Neural progenitor cell (in vitro differentiated cells): ENCODE results near the gene PJA1. TPM values are rescaled to one million over a fixed set of nuclear protein-coding genes. Genes with fewer than 3 reads are reported as not detected.

Experiments used
- DNase-seq: peaks from one replicate; pipeline ENCODE4 v3.0.0-alpha.2; 2016; ENCODE audit warnings: low spot score
- H2AFZ ChIP-seq: fragments of 200-600 bp; sonication (generic); replicated peaks from 2 replicates; pipeline ENCODE4 v1.6.1; 2016; ENCODE audit warnings: antibody characterized with exemption
- H3F3A ChIP-seq: fragments of 200-600 bp; sonication (generic); 2 replicates; pipeline ENCODE4 v1.6.1; 2016; ENCODE audit warnings: antibody characterized with exemption, low read depth
- H3K27ac ChIP-seq: fragments of 200-600 bp; sonication (generic); 2 replicates; pipeline ENCODE4 v1.5.1; 2016; ENCODE audit warnings: mild to moderate bottlenecking
- H3K27me3 ChIP-seq: fragments of 200-600 bp; sonication (generic); 2 replicates; pipeline ENCODE4 v1.6.1; 2016; ENCODE audit warnings: mild to moderate bottlenecking, moderate library complexity
- H3K36me3 ChIP-seq: fragments of 200-600 bp; sonication (generic); 2 replicates; pipeline ENCODE4 v1.5.1; 2016
- H3K4me1 ChIP-seq: fragments of 200-600 bp; sonication (generic); 2 replicates; pipeline ENCODE4 v1.6.1; 2016; ENCODE audit warnings: mixed run types
- H3K4me2 ChIP-seq: fragments of 200-600 bp; sonication (generic); 2 replicates; pipeline ENCODE4 v1.6.1; 2016
- H3K4me3 ChIP-seq: fragments of 200-600 bp; sonication (generic); 2 replicates; pipeline ENCODE4 v1.5.1; 2016
- H3K79me2 ChIP-seq: fragments of 200-600 bp; sonication (generic); 2 replicates; pipeline ENCODE4 v1.6.1; 2016; ENCODE audit warnings: low read depth
- H3K9ac ChIP-seq: fragments of 200-600 bp; sonication (generic); 2 replicates; pipeline ENCODE4 v1.6.1; 2016
- H3K9me3 ChIP-seq: fragments of 200-600 bp; sonication (generic); 2 replicates; pipeline ENCODE4 v1.5.1; 2016; ENCODE audit warnings: low read depth
- H4K20me1 ChIP-seq: fragments of 200-600 bp; sonication (generic); 2 replicates; pipeline ENCODE4 v1.6.1; 2016; ENCODE audit warnings: low read depth
- H3K27ac Mint-ChIP-seq: 3 replicates; pipeline ENCODE4 v1.8.0; 2021; ENCODE audit warnings: mixed read lengths
- H3K27me3 Mint-ChIP-seq: 2 replicates; pipeline ENCODE4 v1.8.0; 2022; ENCODE audit warnings: low read depth, mild to moderate bottlenecking, inconsistent platforms, moderate library complexity, mixed read lengths; ENCODE audit not compliant: insufficient read depth
- H3K36me3 Mint-ChIP-seq: 3 replicates; pipeline ENCODE4 v1.8.0; 2021; ENCODE audit warnings: mixed read lengths
- H3K4me1 Mint-ChIP-seq: 3 replicates; pipeline ENCODE4 v1.8.0; 2021; ENCODE audit warnings: mixed read lengths
- H3K4me3 Mint-ChIP-seq: 3 replicates; pipeline ENCODE4 v1.8.0; 2021; ENCODE audit warnings: mild to moderate bottlenecking, moderate library complexity, mixed read lengths
- H3K9me3 Mint-ChIP-seq: 3 replicates; pipeline ENCODE4 v1.8.0; 2020; ENCODE audit warnings: mixed read lengths
- CTCF ChIP-seq: fragments of 200-600 bp; sonication (generic); IDR thresholded peaks from 2 replicates; pipeline ENCODE4 v1.5.1; 2017; ENCODE audit warnings: antibody characterized with exemption, mild to moderate bottlenecking
- EZH2 ChIP-seq: fragments of 200-600 bp; sonication (generic); IDR thresholded peaks from 2 replicates; pipeline ENCODE4 v1.6.1; 2017; ENCODE audit warnings: antibody characterized with exemption, mild to moderate bottlenecking, moderate library complexity
- EZH2phosphoT487 ChIP-seq: fragments of 200-600 bp; sonication (generic); IDR thresholded peaks from 2 replicates; pipeline ENCODE4 v1.6.1; 2017; ENCODE audit warnings: antibody characterized with exemption
- total RNA-seq: library from RNA; depleted of rRNA; stranded (reverse); fragments of >200 nt; gene quantifications from 2 replicates; pipeline ENCODE4 v1.2.3, GENCODE V29; 2015; ENCODE audit warnings: low replicate concordance

The PJA1 gene
- total RNA-seq, 1 donor from 2014 or later: 62.1 TPM

DNA sequence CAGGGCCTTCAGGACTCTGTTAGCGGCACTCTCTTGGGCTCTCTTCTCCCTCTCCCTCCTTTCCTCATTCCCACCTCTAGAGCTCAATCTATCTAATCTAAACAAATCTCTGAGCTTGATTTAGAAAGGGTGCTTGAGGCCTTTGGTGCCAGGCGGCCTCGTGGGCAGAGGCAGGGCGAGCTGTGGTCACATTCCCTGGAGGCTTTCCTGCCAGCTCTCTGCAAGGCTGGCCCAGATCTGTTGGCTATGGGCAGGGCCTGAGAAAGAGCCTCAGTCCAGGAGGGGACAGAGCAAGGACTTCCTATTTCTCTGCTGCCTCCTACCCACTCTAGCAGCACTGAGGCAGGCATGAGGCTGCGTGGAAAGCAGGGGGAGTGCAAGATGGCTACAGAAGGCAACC is 38.6 kb downstream of the PJA1 start:
- peaks cover 13% of the 10 kb centered on the region for H3K4me1 ChIP-seq
- H3K27me3 ChIP-seq: peaks cover 32% of the 10 kb centered on the region
- H3K79me2 ChIP-seq: no peaks in the 10 kb centered on the region
- H3K27ac ChIP-seq: no peak overlapping the region
- Mint-ChIP-seq H3K4me3 (no peak overlapping the region), H3K27me3 (peaks cover 6% of the 10 kb centered on the region), H3K4me1 (peaks cover 32% of the 10 kb centered on the region), H3K36me3 (no peaks in the 10 kb centered on the region), H3K27ac (no peak overlapping the region), H3K9me3 (peaks cover 7% of the 10 kb centered on the region)
- H4K20me1 ChIP-seq: no peaks in the 10 kb centered on the region
- peaks cover 3% of the 10 kb centered on the region for H3F3A ChIP-seq
- no peak for DNase-seq
- H2AFZ ChIP-seq: no peak overlapping the region
- H3K9me3 ChIP-seq: no peaks in the 10 kb centered on the region
- no peak overlapping the region for H3K4me3 ChIP-seq
- no peak for TF ChIP-seq EZH2phosphoT487
- TF ChIP-seq EZH2: no peak
- no peak for TF ChIP-seq CTCF
- no peaks in the 10 kb centered on the region for H3K36me3 ChIP-seq
- H3K9ac ChIP-seq: no peak overlapping the region
- no peak overlapping the region for H3K4me2 ChIP-seq

DNA sequence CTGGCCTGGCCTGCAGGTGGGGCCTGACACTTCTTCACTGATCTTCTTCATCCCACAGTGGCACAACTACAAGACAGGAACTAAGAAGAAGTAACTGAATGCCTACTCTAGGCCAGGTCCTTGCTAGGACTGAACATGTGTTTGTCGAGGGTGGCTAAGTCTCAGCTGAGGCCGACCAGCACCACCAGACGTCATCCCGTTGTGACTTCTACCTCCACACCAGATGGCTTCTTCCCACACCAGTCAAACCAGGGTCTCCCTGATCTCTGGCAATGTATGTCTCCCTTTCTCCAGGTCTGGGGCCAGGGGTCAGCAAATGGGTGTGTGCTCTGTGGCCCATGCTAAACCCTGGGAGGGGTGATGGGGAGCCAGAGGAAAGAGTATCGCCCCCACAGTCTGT is 40.2 kb downstream of the PJA1 start:
- H3K27ac Mint-ChIP-seq: no peak overlapping the region

DNA sequence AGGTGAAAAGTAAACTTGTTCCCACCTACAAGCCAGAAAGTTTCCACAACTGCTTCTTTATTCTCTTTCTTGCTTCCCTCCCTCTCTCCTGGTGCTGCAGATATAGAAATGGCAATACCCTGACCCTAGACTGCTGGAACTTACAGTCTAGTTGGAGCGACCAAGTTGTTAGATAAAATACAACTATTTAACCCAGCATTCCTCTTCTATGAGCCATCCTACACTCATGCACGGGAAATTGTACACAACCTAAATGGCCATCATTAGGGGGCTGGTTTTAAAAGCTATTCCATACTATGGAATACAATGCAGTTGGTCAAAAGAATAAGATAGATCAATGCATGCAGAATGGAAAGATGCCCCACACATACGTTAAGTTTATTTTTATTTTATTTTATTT is 41.1 kb downstream of the PJA1 start:
- Histone ChIP-seq H3K4me1 (peaks cover 9% of the 10 kb centered on the region), H3K36me3 (no peaks in the 10 kb centered on the region), H3K27ac (no peak overlapping the region), H4K20me1 (no peaks in the 10 kb centered on the region), H3F3A (peaks cover 3% of the 10 kb centered on the region), H2AFZ (no peak overlapping the region), H3K4me3 (no peak overlapping the region), H3K27me3 (peaks cover 18% of the 10 kb centered on the region), H3K4me2 (no peak overlapping the region), H3K9me3 (no peaks in the 10 kb centered on the region), H3K79me2 (no peaks in the 10 kb centered on the region), H3K9ac (no peak overlapping the region)
- Mint-ChIP-seq H3K4me3 (no peak overlapping the region), H3K36me3 (no peaks in the 10 kb centered on the region), H3K9me3 (peaks cover 7% of the 10 kb centered on the region), H3K27me3 (peaks cover 5% of the 10 kb centered on the region), H3K27ac (no peak overlapping the region), H3K4me1 (peaks cover 19% of the 10 kb centered on the region)
- DNase-seq: no peak
- TF ChIP-seq EZH2: no peak
- TF ChIP-seq EZH2phosphoT487: no peak
- no peak for TF ChIP-seq CTCF

More for the DNA sequence above, 40.2 kb downstream of the PJA1 start:
- Histone ChIP-seq H4K20me1 (no peaks in the 10 kb centered on the region), H3K79me2 (no peaks in the 10 kb centered on the region), H3K4me2 (no peak overlapping the region), H3K36me3 (no peaks in the 10 kb centered on the region), H2AFZ (no peak overlapping the region), H3K4me1 (peaks cover 9% of the 10 kb centered on the region), H3K9ac (no peak overlapping the region), H3K27me3 (peaks cover 28% of the 10 kb centered on the region), H3K9me3 (no peaks in the 10 kb centered on the region), H3F3A (peaks cover 3% of the 10 kb centered on the region), H3K4me3 (no peak overlapping the region), H3K27ac (no peak overlapping the region)
- Mint-ChIP-seq H3K27me3 (peaks cover 5% of the 10 kb centered on the region), H3K4me3 (no peak overlapping the region), H3K9me3 (peaks cover 7% of the 10 kb centered on the region), H3K36me3 (no peaks in the 10 kb centered on the region), H3K4me1 (peaks cover 20% of the 10 kb centered on the region)
- no peak for TF ChIP-seq EZH2
- DNase-seq: no peak

GRCh38 chrX:69123481-69123880 is 41.8 kb downstream of the PJA1 start:
- H3K4me1 Mint-ChIP-seq: peaks cover 19% of the 10 kb centered on the region

More at GRCh38 chrX:69123481-69123880, 41.8 kb downstream of the PJA1 start:
- H3K36me3 Mint-ChIP-seq: no peaks in the 10 kb centered on the region
- Histone ChIP-seq H3K4me2 (no peak overlapping the region), H3K27me3 (peaks cover 13% of the 10 kb centered on the region), H3K4me3 (no peak overlapping the region), H3K27ac (no peak overlapping the region), H4K20me1 (no peaks in the 10 kb centered on the region), H3K36me3 (no peaks in the 10 kb centered on the region), H3K4me1 (peaks cover 6% of the 10 kb centered on the region), H2AFZ (no peak overlapping the region), H3K79me2 (no peaks in the 10 kb centered on the region), H3F3A (peaks cover 3% of the 10 kb centered on the region), H3K9me3 (no peaks in the 10 kb centered on the region), H3K9ac (no peak overlapping the region)
- peaks cover 5% of the 10 kb centered on the region for H3K27me3 Mint-ChIP-seq
- no peak for DNase-seq
- H3K27ac Mint-ChIP-seq: no peak overlapping the region
- no peak overlapping the region for H3K4me3 Mint-ChIP-seq
- H3K9me3 Mint-ChIP-seq: peaks cover 7% of the 10 kb centered on the region
- TF ChIP-seq EZH2phosphoT487: no peak
- TF ChIP-seq CTCF: no peak
- no peak for TF ChIP-seq EZH2
